Measurements from ENCODE around the gene IKZF5.

IKZF5 gene

GRCh38 chr10:123014772-123015171 is 6.2 kb upstream of the IKZF5 start:
- no peak for DNase-seq

- no peak for DNase-seq
These were observed 5.1 kb upstream of the IKZF5 start for GRCh38 chr10:123013456-123014419.

GRCh38 chr10:123011987-123012386 is 3.4 kb upstream of the IKZF5 start:
- no peak for DNase-seq

- DNase-seq, result no peak
These were observed 668 bp upstream of the IKZF5 start for GRCh38 chr10:123009105-123009820.

- DNase-seq, result peak; percentile 50
These were observed 839 bp downstream of the IKZF5 start for GRCh38 chr10:123007558-123008354.

- no peak for DNase-seq
These were observed 4.3 kb downstream of the IKZF5 start for GRCh38 chr10:123004298-123004697.

GRCh38 chr10:123001370-123001769 is 7.2 kb downstream of the IKZF5 start:
- DNase-seq, result no peak

- DNase-seq, result no peak
These were observed 8.4 kb downstream of the IKZF5 start for GRCh38 chr10:123000155-123000554.

GRCh38 chr10:122999347-122999746 is 9.2 kb downstream of the IKZF5 start:
- DNase-seq, result no peak

- no peak for DNase-seq
These were observed 9.7 kb downstream of the IKZF5 start for GRCh38 chr10:122998934-122999333.

- DNase-seq, result no peak
These were observed 10.2 kb downstream of the IKZF5 start for GRCh38 chr10:122998360-122998917.

GRCh38 chr10:122997864-122998263 is 10.7 kb downstream of the IKZF5 start:
- no peak for DNase-seq

- DNase-seq, result no peak
These were observed 12.7 kb downstream of the IKZF5 start for GRCh38 chr10:122995936-122996335.

- DNase-seq, result no peak
These were observed 14.7 kb downstream of the IKZF5 start for GRCh38 chr10:122993797-122994336.

GRCh38 chr10:122992031-122992585 is 16.5 kb downstream of the IKZF5 start:
- no peak for DNase-seq

- DNase-seq, result no peak
These were observed 18.3 kb downstream of the IKZF5 start for GRCh38 chr10:122990278-122990677.

GRCh38 chr10:122988501-122988900 is 20.1 kb downstream of the IKZF5 start:
- no peak for DNase-seq

- DNase-seq, result no peak
These were observed 22.3 kb downstream of the IKZF5 start for GRCh38 chr10:122986335-122986734.

GRCh38 chr10:122984708-122985107 is 23.9 kb downstream of the IKZF5 start:
- no peak for DNase-seq

- no peak for DNase-seq
These were observed 24.7 kb downstream of the IKZF5 start for GRCh38 chr10:122983898-122984297.

GRCh38 chr10:122981066-122981464 is 27.5 kb downstream of the IKZF5 start:
- DNase-seq, result no peak
